ENCODE measurements around the gene RABEP2.

Gene RABEP2

GRCh38 chr16:28932339-28933141 lies 7.5 kb upstream of the RABEP2 start:
- no peak overlapping the region for H3K27ac ChIP-seq
- TF ChIP-seq ZFX (IDR thresholded peaks at IDR 0.05; ENCODE audit: borderline replicate concordance) (no peak), CTCF (IDR thresholded peaks at IDR 0.05) (no peak)

GRCh38 chr16:28931801-28932225 lies 6.8 kb upstream of the RABEP2 start, which contains the start of gene CD19:
CD19 (plus strand) TSS chr16:28931971; CDS start chr16:28932001, 30 bp downstream.
- TF ChIP-seq CTCF (IDR thresholded peaks at IDR 0.05) = no peak
- TF ChIP-seq ZFX (IDR thresholded peaks at IDR 0.05; ENCODE audit: borderline replicate concordance) = no peak
- H3K27ac ChIP-seq = no peak within 1 kb of the TSS

GRCh38 chr16:28930652-28931051 lies 5.6 kb upstream of the RABEP2 start:
- no peak overlapping the region for H3K27ac ChIP-seq
- no peak for TF ChIP-seq CTCF (IDR thresholded peaks at IDR 0.05)
- no peak for TF ChIP-seq ZFX (IDR thresholded peaks at IDR 0.05; ENCODE audit: borderline replicate concordance)

- TF ChIP-seq CTCF (IDR thresholded peaks at IDR 0.05) (no peak), ZFX (IDR thresholded peaks at IDR 0.05; ENCODE audit: borderline replicate concordance) (no peak)
- no peak overlapping the region for H3K27ac ChIP-seq
Observed at GRCh38 chr16:28930203-28930602, 5.2 kb upstream of the RABEP2 start.

- TF ChIP-seq ZFX (IDR thresholded peaks at IDR 0.05; ENCODE audit: borderline replicate concordance) = no peak
- TF ChIP-seq CTCF (IDR thresholded peaks at IDR 0.05) = no peak
- H3K27ac ChIP-seq = no peak overlapping the region
Observed at GRCh38 chr16:28927815-28928214, 2.8 kb upstream of the RABEP2 start.

GRCh38 chr16:28926284-28926683 lies 1.2 kb upstream of the RABEP2 start:
- peak overlapping the region; percentile 97 for H3K27ac ChIP-seq

GRCh38 chr16:28925386-28926228 lies 569 bp upstream of the RABEP2 start:
- peak overlapping the region; percentile 97 for H3K27ac ChIP-seq
- no peak for TF ChIP-seq CTCF (IDR thresholded peaks at IDR 0.05)
- TF ChIP-seq ZFX (IDR thresholded peaks at IDR 0.05; ENCODE audit: borderline replicate concordance) = no peak
